Panc1 (cell line): ENCODE measurements around the gene NAGK. TPM values are rescaled to one million over a fixed set of nuclear protein-coding genes. Genes with fewer than 3 reads are reported as not detected.

Experiments
- ATAC-seq: fragments of 200-7000 bp; cut with Tn5 transposase; 2 replicates; pipeline ENCODE4 v1.9.1; 2020; ENCODE audit warnings: mild to moderate bottlenecking, moderate library complexity
- BruUV-seq: library from RNA; stranded (reverse); fragments of 400-500 nt; replicated peaks from 2 replicates; lab custom pipeline; 2021; lab: Mats Ljungman, UMichigan
- CTCF ChIA-PET: fragments of 300-600 bp; sonication (Branson Sonifier 250); formaldehyde crosslinking; loops from one replicate; lab custom pipeline; 2022; ENCODE audit warnings: antibody characterized with exemption; lab: Charles Lee
- POLR2A ChIA-PET: fragments of 300-600 bp; sonication (Branson Sonifier 250); formaldehyde crosslinking; loops from one replicate; lab custom pipeline; 2022; ENCODE audit warnings: antibody characterized with exemption; lab: Charles Lee
- DNase-seq: peaks from one replicate; pipeline ENCODE4 v3.0.0-alpha.2; 2010; ENCODE audit warnings: low read depth, low spot score
- H3K27ac ChIP-seq: 2 replicates; pipeline ENCODE4 v1.5.1; 2011; ENCODE audit warnings: mild to moderate bottlenecking, low read length, inconsistent platforms
- H3K27me3 ChIP-seq: fragments of 200-500 bp; sonication (Bioruptor generic); 2 replicates; pipeline ENCODE4 v1.6.0; 2014; ENCODE audit warnings: low read length, inconsistent platforms; ENCODE audit not compliant: control insufficient read depth, insufficient read depth
- H3K36me3 ChIP-seq: fragments of 200-500 bp; sonication (Bioruptor generic); 2 replicates; pipeline ENCODE4 v1.5.1; 2014; ENCODE audit warnings: inconsistent platforms, mild to moderate bottlenecking, low read length, moderate library complexity; ENCODE audit not compliant: control insufficient read depth, insufficient read depth
- H3K4me1 ChIP-seq: 2 replicates; pipeline ENCODE4 v1.5.1; 2011; ENCODE audit warnings: inconsistent platforms, mild to moderate bottlenecking, low read length, moderate library complexity; ENCODE audit not compliant: control insufficient read depth, insufficient read depth
- H3K4me3 ChIP-seq, 2 experiments: 2 replicates each; pipeline ENCODE4 v1.5.1; 2011 to 2012; ENCODE audit warnings: low read depth in 2 of 2, low read length in 2 of 2, mild to moderate bottlenecking in 2 of 2, inconsistent platforms in 1 of 2, moderate library complexity in 1 of 2
- H3K9me3 ChIP-seq: fragments of 200-500 bp; sonication (Bioruptor generic); 2 replicates; pipeline ENCODE4 v1.5.1; 2014; ENCODE audit warnings: low read depth, mild to moderate bottlenecking, inconsistent platforms, low read length, moderate library complexity; ENCODE audit not compliant: control insufficient read depth, insufficient read depth
- CTCF ChIP-seq: fragments of 450-650 bp; IDR thresholded peaks from 2 replicates; pipeline ENCODE4 v1.5.1; 2017; ENCODE audit warnings: mild to moderate bottlenecking
- POLR2AphosphoS5 ChIP-seq: IDR thresholded peaks from 2 replicates; pipeline ENCODE4 v1.6.1; 2012; ENCODE audit warnings: mild to moderate bottlenecking, low read depth, low read length, moderate library complexity
- REST ChIP-seq, 2 experiments: IDR thresholded peaks; 2 replicates each; pipeline ENCODE4 v1.6.1; 2011 to 2012; ENCODE audit warnings: low read depth in 2 of 2, control low read depth in 1 of 2, low read length in 1 of 2, mild to moderate bottlenecking in 1 of 2, moderate library complexity in 1 of 2; ENCODE audit not compliant: insufficient read depth in 1 of 2
- SIN3A ChIP-seq: IDR thresholded peaks from 2 replicates; pipeline ENCODE4 v1.6.1; 2012; ENCODE audit warnings: low read depth, mild to moderate bottlenecking, low read length, moderate library complexity, borderline replicate concordance; ENCODE audit not compliant: insufficient read depth
- TCF7L2 ChIP-seq: IDR thresholded peaks from 2 replicates; pipeline ENCODE4 v1.6.1; 2011; ENCODE audit warnings: mild to moderate bottlenecking, low read depth, low read length, inconsistent platforms
- in situ Hi-C: cut with HindIII; loops from 2 replicates; pipeline ENCODE4 v1.10.0; 2016; ENCODE audit warnings: low sequenced_read_pairs, low pct_unique_long_range_greater_than_20kb
- intact Hi-C: fragments of 100-400 bp; cut with micrococcal nuclease; formaldehyde crosslinking; loops from one replicate; pipeline ENCODE4 v1.10.0; 2022; ENCODE audit not compliant: unreplicated experiment
- total RNA-seq: library from RNA; stranded (reverse); gene quantifications from one replicate; pipeline ENCODE4 v1.2.1, GENCODE V29; 2021; ENCODE audit not compliant: unreplicated experiment

NAGK gene
- total RNA-seq, 1 experiment from 2014 or later: 80.2 TPM

DNA sequence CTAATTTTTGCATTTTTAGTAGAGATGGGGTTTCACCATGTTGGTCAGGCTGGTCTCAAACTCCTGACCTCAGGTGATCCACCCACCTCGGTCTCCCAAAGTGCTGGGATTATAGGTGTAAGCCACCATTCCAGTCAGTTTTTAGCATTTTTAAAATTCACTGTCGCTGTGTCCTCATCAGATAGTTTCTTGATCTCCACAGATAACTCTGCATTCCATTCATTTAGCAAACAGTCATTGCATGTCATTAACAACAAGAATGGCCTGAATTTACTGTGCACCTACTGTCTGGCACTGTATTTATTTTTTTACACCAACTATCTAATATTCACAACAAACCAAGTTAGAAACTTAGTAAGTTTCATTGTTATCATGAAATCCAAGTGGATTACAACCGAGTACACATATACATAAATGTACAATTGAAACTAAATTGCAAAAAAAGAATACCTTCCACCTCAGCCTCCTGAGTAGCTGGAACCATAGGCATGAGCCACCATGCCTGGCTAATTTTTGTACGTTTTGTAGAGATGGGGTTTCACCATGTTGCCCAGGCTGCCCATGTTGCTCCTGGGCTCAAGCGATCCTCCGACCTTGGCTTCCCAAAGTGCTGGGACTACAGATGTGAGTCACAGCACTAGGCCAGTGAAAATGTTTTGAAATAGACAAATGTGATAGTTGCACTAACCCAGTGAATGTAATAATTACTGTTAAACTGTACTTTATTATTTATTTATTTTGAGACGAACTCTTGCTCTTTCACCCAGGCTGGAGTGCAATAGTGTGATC lies 57.3 kb downstream of the NAGK start:
- Histone ChIP-seq H3K27me3 (no peaks in the 10 kb centered on the region), H3K36me3 (peaks cover 3% of the 10 kb centered on the region; the same call in 1 of the 2 replicates), H3K4me3 (no peak overlapping the region), H3K9me3 (no peaks in the 10 kb centered on the region), H3K4me1 (0 out of 2 replicates have a peak, but pooled peaks cover 4% of the 10 kb centered on the region), H3K27ac (no peak overlapping the region)
- ChIA-PET CTCF (no interaction called here), POLR2A (no interaction called here)
- TF ChIP-seq SIN3A (no peak), POLR2AphosphoS5 (no peak), REST (IDR thresholded peaks at IDR 0.05; ENCODE audit: insufficient read depth in 1 of 2, low read depth in 2 of 2, low read length in 1 of 2) (no peak), TCF7L2 (no peak), CTCF (no peak)
- ATAC-seq (no peak), DNase-seq (no peak)
- no TSS peak for BruUV-seq
- in situ Hi-C loops: no loop called here
- intact Hi-C loops: no loop called here

- intact Hi-C loops: no loop called here
- no TSS peak for BruUV-seq
Measured at GRCh38 chr2:71126957-71127356, 58.5 kb downstream of the NAGK start.

More at GRCh38 chr2:71126957-71127356, 58.5 kb downstream of the NAGK start:
- ChIA-PET CTCF (no interaction called here), POLR2A (interaction anchor here (0.7 kb wide), 1 partner anchor 677 kb away, joined by 19 read pairs; no protein-coding TSS in a partner anchor)
- DNase-seq (no peak), ATAC-seq (no peak)
- peaks cover 6% of the 10 kb centered on the region for H3K4me1 ChIP-seq
- in situ Hi-C loops: no loop called here
- TF ChIP-seq REST (IDR thresholded peaks at IDR 0.05; ENCODE audit: insufficient read depth in 1 of 2, low read depth in 2 of 2, low read length in 1 of 2) (no peak), POLR2AphosphoS5 (no peak), TCF7L2 (no peak), CTCF (no peak), SIN3A (no peak)
- H3K27me3 ChIP-seq: no peaks in the 10 kb centered on the region
- H3K4me3 ChIP-seq: no peak overlapping the region
- peaks cover 7% of the 10 kb centered on the region; the same call in 1 of the 2 replicates for H3K36me3 ChIP-seq
- no peak overlapping the region for H3K27ac ChIP-seq
- no peaks in the 10 kb centered on the region for H3K9me3 ChIP-seq
